Muscle layer of colon (tissue), 2 donors: ENCODE measurements around the gene BCORL1.

Experiments
- H3K27ac ChIP-seq: one replicate; pipeline ENCODE4 v1.7.0; 2013; ENCODE audit warnings: low read depth, mild to moderate bottlenecking, low read length, moderate library complexity
- H3K27me3 ChIP-seq, 2 donors: one replicate each; pipeline ENCODE4 v1.7.0; 2013; ENCODE audit warnings: low read length in 2 of 2, mild to moderate bottlenecking in 2 of 2; ENCODE audit not compliant: insufficient read depth in 2 of 2, control insufficient read depth in 1 of 2
- H3K36me3 ChIP-seq: one replicate; pipeline ENCODE4 v1.7.0; 2013; ENCODE audit warnings: mild to moderate bottlenecking, low read length; ENCODE audit not compliant: insufficient read depth
- H3K4me1 ChIP-seq: one replicate; pipeline ENCODE4 v1.7.0; 2013; ENCODE audit warnings: mild to moderate bottlenecking, low read length; ENCODE audit not compliant: insufficient read depth
- H3K4me3 ChIP-seq, 2 donors: one replicate each; pipeline ENCODE4 v1.7.0; 2013; ENCODE audit warnings: low read length in 2 of 2, low read depth in 1 of 2, mild to moderate bottlenecking in 1 of 2, moderate library complexity in 1 of 2
- H3K9ac ChIP-seq: one replicate; pipeline ENCODE4 v1.7.0; 2013; ENCODE audit warnings: low read length
- H3K9me3 ChIP-seq: one replicate; pipeline ENCODE4 v1.7.0; 2013; ENCODE audit warnings: mild to moderate bottlenecking, low read length
- donor health status: abdominal sarcoma.
- donor health status: Adenocarcinoma of cecum.

The BCORL1 gene

GRCh38 chrX:130103605-130104004, 121.2 kb downstream of the BCORL1 start:
- H3K27ac ChIP-seq, result no peak overlapping the region

DNA sequence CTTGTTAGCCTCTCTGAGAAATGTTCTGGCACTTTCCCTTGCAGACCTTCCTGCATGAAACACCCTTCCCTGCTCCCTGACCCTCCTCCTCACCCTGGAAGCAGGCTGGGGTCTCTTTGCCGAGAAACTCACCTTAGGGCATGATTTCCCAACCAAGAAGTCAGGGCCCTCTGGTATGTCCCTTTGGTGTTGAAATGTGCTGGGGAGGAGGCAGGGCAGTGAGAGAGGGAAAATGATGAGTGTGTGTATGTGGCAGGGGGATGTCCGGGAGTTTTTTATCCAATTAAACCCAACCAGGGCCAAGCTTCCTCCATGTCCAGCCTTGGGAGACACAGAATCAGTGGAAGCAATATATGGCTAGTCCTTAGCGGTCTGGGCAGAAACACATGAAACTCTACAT, 122.8 kb downstream of the BCORL1 start:
- H3K27me3 ChIP-seq, result no peaks in the 10 kb centered on the region
- no peak overlapping the region for H3K4me3 ChIP-seq
- no peak overlapping the region for H3K27ac ChIP-seq
- no peak overlapping the region for H3K9ac ChIP-seq
- peaks cover 11% of the 10 kb centered on the region for H3K4me1 ChIP-seq
- H3K36me3 ChIP-seq, result no peaks in the 10 kb centered on the region
- no peaks in the 10 kb centered on the region for H3K9me3 ChIP-seq

More at GRCh38 chrX:130103605-130104004, 121.2 kb downstream of the BCORL1 start:
- H3K36me3 ChIP-seq, result no peaks in the 10 kb centered on the region
- no peak overlapping the region for H3K4me3 ChIP-seq
- H3K27me3 ChIP-seq, result no peaks in the 10 kb centered on the region
- H3K4me1 ChIP-seq, result peaks cover 4% of the 10 kb centered on the region
- no peaks in the 10 kb centered on the region for H3K9me3 ChIP-seq
- no peak overlapping the region for H3K9ac ChIP-seq

GRCh38 chrX:130106071-130106470, 123.6 kb downstream of the BCORL1 start:
- H3K9me3 ChIP-seq, result no peaks in the 10 kb centered on the region
- no peaks in the 10 kb centered on the region for H3K27me3 ChIP-seq
- no peak overlapping the region for H3K9ac ChIP-seq
- H3K36me3 ChIP-seq, result no peaks in the 10 kb centered on the region
- no peak overlapping the region for H3K27ac ChIP-seq
- no peak overlapping the region for H3K4me3 ChIP-seq
- H3K4me1 ChIP-seq, result peaks cover 11% of the 10 kb centered on the region
